ENCODE data around the gene PPP1R15A.
A peak's percentile ranks its signal among the peaks of the same experiment; 100 is the strongest.
"Not testable (repeated sequence)": the region's sequence is repeated elsewhere in the genome, so short reads cannot be mapped to it uniquely, and the experiment has no call there.

The PPP1R15A gene

GRCh38 chr19:48872182-48872883, at the start of gene PPP1R15A:
TSS of gene PPP1R15A (plus strand) at chr19:48872421. CDS start at chr19:48873234, 813 bp downstream.
- peak; percentile 58 to 99 (median 96) for DNase-seq

- DNase-seq: no peak
Observed at GRCh38 chr19:48822514-48822913, 49.7 kb upstream of the PPP1R15A start.

DNA sequence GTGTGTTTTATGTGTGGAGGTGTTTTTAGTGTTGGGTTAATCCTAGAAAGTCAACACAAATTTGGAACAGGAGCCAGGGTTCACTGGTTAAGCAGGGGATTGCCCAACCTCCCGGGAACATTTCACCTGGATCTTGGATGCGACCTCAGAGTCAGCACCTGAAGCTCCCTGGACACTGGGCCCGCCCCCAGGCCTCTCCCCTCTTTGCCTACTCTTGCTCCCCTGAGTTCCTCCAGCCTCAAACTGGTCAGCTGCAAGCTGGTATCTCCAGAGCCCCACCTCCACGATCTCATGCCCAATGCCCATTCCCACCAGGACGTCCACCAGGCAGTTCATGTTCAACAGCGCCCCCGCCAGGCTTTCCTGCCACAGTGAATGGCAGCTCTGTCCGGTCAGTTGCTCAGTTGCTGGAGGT, 45.6 kb upstream of the PPP1R15A start:
- DNase-seq: no peak

DNA sequence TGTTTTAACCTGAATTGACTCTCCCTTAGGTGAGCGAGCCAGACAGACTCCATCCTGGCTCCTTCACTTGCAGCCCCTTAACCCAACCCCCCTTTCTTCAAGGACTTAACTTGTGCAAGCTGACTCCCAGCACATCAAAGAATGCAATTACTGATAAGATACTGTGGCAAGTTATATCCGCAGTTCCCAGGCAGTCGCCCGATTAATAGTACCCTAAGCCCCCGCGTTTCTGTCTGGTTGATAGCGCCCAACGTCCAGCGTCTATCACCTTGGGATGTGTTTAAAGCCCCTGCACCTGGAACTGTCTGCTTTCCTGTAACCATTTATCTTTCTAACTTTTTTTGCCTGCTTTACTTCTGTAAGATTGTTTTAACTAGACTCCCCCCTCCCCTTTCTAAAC, 42.1 kb upstream of the PPP1R15A start:
- no peak for DNase-seq

DNA sequence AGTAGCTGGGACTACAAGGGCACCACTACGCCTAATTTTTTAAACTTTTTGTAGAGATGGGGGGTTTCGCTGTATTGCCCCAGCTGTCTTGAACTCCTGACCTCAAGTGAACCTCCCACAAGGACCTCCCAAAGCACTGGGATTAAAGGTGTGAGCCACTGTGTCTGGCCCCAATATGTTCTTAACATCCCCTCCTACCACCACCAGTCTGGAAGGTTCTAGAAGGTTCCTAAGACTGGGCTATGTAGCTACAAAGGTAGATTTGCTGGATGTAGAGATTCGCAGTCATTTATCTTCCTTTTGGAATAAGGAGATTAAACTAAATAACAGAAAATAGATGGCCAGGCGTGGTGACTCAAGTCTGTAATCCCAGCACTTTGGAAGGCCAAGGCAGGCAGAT, 41.3 kb upstream of the PPP1R15A start:
- DNase-seq: no peak

GRCh38 chr19:48833049-48833448, 39.2 kb upstream of the PPP1R15A start:
- no peak for DNase-seq

GRCh38 chr19:48833977-48834376, 38.2 kb upstream of the PPP1R15A start:
- no peak for DNase-seq

GRCh38 chr19:48835734-48836088, 36.5 kb upstream of the PPP1R15A start:
- DNase-seq: peak in 55 of 56 donors; percentile 36 to 95 (median 79)

DNA sequence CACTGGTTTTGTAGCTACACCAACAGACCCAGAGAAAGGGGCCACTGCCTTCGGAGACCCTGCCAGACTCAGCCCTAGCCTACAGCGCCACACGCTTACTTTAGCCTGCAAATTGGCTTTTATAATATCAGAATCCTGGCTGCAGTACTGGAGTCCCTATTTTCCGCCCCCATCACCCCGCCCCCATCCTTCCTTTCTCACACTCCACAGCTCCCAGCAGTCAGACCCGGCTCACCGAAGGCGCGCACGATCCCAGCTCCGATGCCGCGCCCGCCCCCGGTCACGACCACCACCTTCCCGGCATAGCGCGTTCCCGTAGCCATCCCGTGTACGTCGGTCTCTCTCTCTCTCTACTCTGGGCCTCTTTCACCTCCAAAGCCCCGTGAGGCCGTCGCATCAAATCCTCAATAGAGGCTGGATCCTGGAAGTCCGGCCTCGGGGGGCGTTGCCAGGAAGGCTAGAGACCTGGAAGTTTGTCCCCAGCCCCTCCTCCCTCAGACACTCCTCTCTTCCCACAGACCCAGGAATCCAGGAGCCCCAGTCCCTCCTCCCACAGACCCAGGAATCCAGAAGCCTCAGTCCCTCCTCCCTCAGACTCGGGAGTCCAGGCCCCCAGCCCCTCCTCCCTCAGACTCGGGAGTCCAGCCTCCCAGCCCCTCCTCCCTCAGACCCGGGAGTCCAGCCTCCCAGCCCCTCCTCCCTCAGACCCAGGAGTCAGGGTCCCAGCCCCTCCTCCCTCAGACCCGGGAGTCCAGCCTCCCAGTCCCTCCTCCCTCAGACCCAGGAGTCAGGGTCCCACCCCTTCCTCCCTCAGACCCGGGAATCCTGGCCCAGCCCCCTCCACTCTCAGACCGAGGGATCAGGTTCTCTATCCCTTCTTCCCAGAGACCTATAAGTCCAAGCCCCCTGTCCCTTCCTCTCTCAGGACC, 35.9 kb upstream of the PPP1R15A start, which contains the start of gene HSD17B14:
HSD17B14 (minus strand) TSS at position 403 of the 929 bp plus-strand sequence; CDS start at position 323, 80 bp downstream.
- DNase-seq: peak in 38 of 56 donors; percentile 1 to 64 (median 44)

GRCh38 chr19:48837051-48837524, 35.1 kb upstream of the PPP1R15A start:
- peak in 55 of 56 donors; percentile 9 to 90 (median 67) for DNase-seq

DNA sequence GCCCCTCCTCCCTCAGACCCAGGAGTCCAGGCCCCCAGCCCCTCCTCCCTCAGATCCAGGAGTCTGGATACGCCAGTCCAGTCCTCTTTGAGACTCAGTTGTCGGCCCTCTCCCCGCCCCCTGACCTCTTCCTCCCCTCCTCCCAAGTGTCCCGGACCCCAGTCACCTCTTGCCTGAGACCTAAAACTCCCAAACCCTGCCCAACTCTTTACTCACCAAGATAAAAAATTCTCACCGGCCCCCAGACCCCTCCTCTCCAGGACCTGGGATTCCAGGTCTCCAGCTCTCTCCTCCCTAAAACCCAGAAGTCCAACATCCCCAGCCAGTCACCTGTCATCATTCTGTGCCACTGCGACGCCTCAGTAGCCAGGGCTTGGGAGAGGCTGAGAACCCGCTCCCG, 34.5 kb upstream of the PPP1R15A start:
- peak in 1 of 56 donors; percentile 21 for DNase-seq

DNA sequence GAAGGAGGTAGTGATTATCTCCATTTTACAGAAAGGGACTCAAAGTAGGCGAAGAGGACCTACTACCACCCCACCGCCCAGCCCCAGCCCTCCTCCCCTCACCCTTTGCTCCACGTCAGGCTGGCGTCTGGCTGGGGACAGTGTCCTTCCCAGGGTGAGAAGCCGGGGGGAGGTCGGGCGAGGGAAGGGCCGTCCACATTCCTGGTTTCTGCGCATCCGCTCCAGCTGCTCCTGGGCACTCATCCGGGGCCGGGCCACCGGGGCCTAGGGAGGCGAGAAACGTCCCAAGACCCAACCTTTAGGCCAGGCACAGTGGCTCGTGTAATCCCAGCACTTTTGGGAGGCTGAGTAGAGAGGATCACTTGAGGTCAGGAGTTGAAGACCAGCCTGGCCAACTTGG, 31.2 kb upstream of the PPP1R15A start:
- DNase-seq: no peak

- no peak for DNase-seq
Observed at GRCh38 chr19:48841571-48841970, 30.6 kb upstream of the PPP1R15A start.

GRCh38 chr19:48842789-48843162, 29.4 kb upstream of the PPP1R15A start:
- DNase-seq: peak in 29 of 56 donors; percentile 0 to 53 (median 23)

DNA sequence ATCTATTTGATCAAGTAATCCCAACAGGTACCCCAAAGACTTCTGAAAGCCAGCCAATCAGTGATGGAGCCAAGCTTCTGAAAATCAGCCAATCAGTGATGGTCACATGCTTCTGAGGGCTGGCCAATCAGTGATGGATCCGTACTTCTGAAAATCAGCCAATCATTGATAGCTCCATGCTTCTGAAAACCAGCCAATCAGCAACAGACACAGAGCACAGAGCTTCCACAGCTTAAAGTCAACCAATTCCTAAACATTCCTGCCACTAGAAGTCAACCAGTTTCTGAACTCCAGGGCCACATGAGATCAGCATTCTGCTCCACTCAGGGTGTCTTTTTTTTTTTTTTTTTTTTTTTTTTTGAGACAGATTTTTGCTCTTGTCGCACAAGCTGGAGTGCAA, 27.7 kb upstream of the PPP1R15A start:
- DNase-seq: no peak

GRCh38 chr19:48845384-48845783, 26.8 kb upstream of the PPP1R15A start:
- DNase-seq: no peak

GRCh38 chr19:48846659-48847058, 25.6 kb upstream of the PPP1R15A start:
- not testable (repeated sequence) for DNase-seq

DNA sequence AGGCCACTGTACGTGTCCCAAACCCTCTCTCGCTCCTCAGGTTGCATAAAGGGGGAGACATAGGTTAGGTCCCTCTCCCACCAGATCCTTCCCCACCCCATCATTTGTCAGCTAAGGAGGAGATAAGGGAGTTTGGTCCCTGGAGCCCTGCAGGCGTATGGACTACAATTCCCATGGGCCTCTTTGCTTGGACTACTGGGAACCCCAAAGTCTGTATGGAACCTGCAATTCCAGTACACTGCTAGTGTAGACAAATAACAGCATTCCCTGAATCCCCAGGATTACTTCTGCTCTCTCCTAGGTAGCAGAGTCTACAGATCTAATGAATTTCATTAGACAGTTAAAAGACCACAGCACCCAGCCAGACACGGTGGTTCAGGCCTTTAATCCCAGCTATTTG, 19.9 kb upstream of the PPP1R15A start:
- DNase-seq: no peak

DNA sequence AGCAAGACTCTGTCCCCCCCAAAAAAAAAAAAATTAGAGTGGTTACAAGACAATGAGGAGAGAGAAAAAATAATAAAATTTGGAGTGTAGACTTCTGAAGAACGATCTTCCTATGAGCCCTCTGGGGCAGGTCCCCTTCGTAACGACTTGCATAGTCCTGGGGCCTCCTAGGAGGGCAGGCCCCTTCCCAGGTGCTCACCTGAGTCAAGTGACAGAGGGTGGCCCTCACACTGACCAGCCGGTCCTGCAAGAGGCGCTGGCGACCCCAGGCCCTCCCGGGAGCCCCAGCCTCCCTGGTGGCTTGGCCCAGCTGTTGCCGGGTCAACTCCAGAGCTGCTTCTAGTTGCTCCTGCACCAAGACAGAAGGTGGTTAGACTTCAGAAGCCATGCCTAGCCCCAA, 18.7 kb upstream of the PPP1R15A start:
- no peak for DNase-seq

- DNase-seq: no peak
Observed at GRCh38 chr19:48854103-48854502, 18.1 kb upstream of the PPP1R15A start.

GRCh38 chr19:48856921-48857320, 15.3 kb upstream of the PPP1R15A start:
- no peak for DNase-seq
